SJCRH30 (cell line): ENCODE measurements around the gene NTSR2. TPM values are rescaled to one million over a fixed set of nuclear protein-coding genes. Genes with fewer than 3 reads are reported as not detected.

Experiments used
- DNase-seq, 2 experiments: peaks; one replicate each; pipeline ENCODE4 v3.0.0-alpha.2; 2015 to 2020
- H3K27ac ChIP-seq: fragments of 250-450 bp; sonication (Bioruptor Pico); 2 replicates; pipeline ENCODE4 v1.5.1; 2020; ENCODE audit warnings: mild to moderate bottlenecking, moderate library complexity
- H3K27me3 ChIP-seq: fragments of 250-450 bp; sonication (Bioruptor Pico); 2 replicates; pipeline ENCODE4 v1.5.1; 2020; ENCODE audit warnings: mild to moderate bottlenecking, moderate library complexity
- H3K36me3 ChIP-seq: fragments of 250-450 bp; sonication (Bioruptor Pico); 2 replicates; pipeline ENCODE4 v1.5.1; 2020; ENCODE audit warnings: mild to moderate bottlenecking, moderate library complexity
- H3K4me1 ChIP-seq: fragments of 250-450 bp; sonication (Bioruptor Pico); 2 replicates; pipeline ENCODE4 v1.5.1; 2020; ENCODE audit warnings: mild to moderate bottlenecking, moderate library complexity
- H3K4me3 ChIP-seq: fragments of 250-450 bp; sonication (Bioruptor Pico); 2 replicates; pipeline ENCODE4 v1.5.1; 2020; ENCODE audit warnings: mild to moderate bottlenecking, moderate library complexity
- H3K9me3 ChIP-seq: fragments of 250-450 bp; sonication (Bioruptor Pico); replicated peaks from 2 replicates; pipeline ENCODE4 v1.5.1; 2020; ENCODE audit warnings: mild to moderate bottlenecking, moderate library complexity
- total RNA-seq: library from RNA; depleted of rRNA; stranded (reverse); fragments of >200 nt; shearing (Covaris generic); gene quantifications from 2 replicates; pipeline ENCODE4 v1.2.3, GENCODE V29; 2014

NTSR2 gene
- total RNA-seq, 1 experiment from 2014 or later = not detected

GRCh38 chr2:11688222-11689069 lies 18.5 kb upstream of the NTSR2 start:
- H3K4me3 ChIP-seq = peak overlapping the region; percentile 20

GRCh38 chr2:11687736-11688135 lies 17.7 kb upstream of the NTSR2 start:
- Histone ChIP-seq H3K4me3 (no peak overlapping the region; the same call in 1 of the 2 replicates), H3K27me3 (no peaks in the 10 kb centered on the region), H3K4me1 (peaks cover 4% of the 10 kb centered on the region), H3K36me3 (no peaks in the 10 kb centered on the region), H3K9me3 (no peaks in the 10 kb centered on the region), H3K27ac (no peak overlapping the region)
- DNase-seq = no peak

More at GRCh38 chr2:11688222-11689069, 18.5 kb upstream of the NTSR2 start:
- no peaks in the 10 kb centered on the region for H3K27me3 ChIP-seq
- H3K4me1 ChIP-seq = peaks cover 4% of the 10 kb centered on the region
- H3K27ac ChIP-seq = no peak overlapping the region
- no peaks in the 10 kb centered on the region for H3K9me3 ChIP-seq
- DNase-seq = peak; percentile 83 to 91
- no peaks in the 10 kb centered on the region for H3K36me3 ChIP-seq

DNA sequence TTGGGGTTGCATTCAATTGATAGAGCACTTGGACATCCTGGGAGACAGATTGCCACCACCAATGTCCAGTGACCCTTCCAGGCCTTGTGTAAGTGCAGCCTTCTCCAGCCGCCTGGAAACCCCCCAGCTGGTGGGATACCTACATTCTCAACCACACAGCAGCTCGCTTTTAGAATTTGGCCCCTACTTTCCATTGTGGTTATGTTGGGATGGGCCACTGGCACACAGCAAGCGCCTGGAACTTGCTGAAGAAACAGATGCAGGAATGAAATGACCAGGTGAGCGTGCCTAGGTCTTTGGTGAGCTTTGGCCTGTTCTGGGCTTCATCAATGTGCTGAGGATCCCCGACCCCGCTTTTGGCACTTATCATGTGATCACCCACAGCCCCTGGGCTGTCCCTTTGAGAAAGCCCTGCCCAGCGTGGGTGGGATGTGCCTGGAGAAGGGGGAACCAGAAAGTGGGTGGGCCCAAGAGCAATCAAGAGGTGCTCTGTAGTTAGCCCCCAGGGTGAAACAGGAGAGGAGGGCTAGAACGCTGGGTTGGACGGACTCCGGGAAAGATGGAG lies 16.0 kb upstream of the NTSR2 start:
- Histone ChIP-seq H3K27me3 (no peaks in the 10 kb centered on the region), H3K9me3 (no peaks in the 10 kb centered on the region), H3K36me3 (no peaks in the 10 kb centered on the region), H3K27ac (no peak overlapping the region), H3K4me3 (no peak overlapping the region), H3K4me1 (peaks cover 4% of the 10 kb centered on the region)
- DNase-seq = no peak

DNA sequence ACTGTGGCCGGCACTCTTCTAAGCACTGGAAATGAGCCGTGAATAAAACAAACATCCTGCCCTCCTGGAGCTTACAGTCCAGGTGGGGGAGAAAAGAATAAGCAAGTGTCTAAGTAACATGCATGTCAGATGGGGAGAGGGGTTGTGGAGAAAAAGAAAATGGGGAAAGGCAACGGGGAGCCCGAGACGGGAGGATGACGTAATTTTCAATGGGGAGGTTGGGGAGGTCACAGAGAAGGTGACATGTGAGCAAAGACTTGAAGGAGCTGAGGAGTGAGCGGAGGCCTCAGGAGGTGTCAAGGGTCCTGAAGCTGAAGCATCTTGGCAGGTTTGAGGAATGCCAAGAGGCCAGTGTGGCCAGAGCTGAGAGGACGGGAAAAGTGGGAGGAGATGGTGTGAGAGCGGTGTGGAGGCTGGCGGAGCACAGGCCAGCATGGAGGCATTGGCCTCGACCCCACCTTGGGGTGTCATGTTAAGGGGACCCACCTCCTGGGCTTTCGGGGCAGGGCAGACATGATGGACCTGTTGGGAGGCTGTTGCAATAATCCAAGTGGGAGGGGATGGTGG lies 15.0 kb upstream of the NTSR2 start:
- DNase-seq = no peak
- H3K27me3 ChIP-seq = no peaks in the 10 kb centered on the region
- H3K36me3 ChIP-seq = no peaks in the 10 kb centered on the region
- no peak overlapping the region for H3K27ac ChIP-seq
- no peaks in the 10 kb centered on the region for H3K9me3 ChIP-seq
- no peak overlapping the region for H3K4me3 ChIP-seq
- peaks cover 6% of the 10 kb centered on the region for H3K4me1 ChIP-seq

- DNase-seq = no peak
- no peaks in the 10 kb centered on the region for H3K36me3 ChIP-seq
Observed at GRCh38 chr2:11683966-11684365, 14.0 kb upstream of the NTSR2 start.

GRCh38 chr2:11683476-11683875 lies 13.5 kb upstream of the NTSR2 start:
- no peaks in the 10 kb centered on the region for H3K9me3 ChIP-seq
- peaks cover 4% of the 10 kb centered on the region for H3K27me3 ChIP-seq
- H3K4me3 ChIP-seq = no peak overlapping the region
- no peak overlapping the region for H3K27ac ChIP-seq
- H3K4me1 ChIP-seq = 0 out of 2 replicates have a peak, but pooled peaks cover 2% of the 10 kb centered on the region
- no peaks in the 10 kb centered on the region for H3K36me3 ChIP-seq
- DNase-seq = no peak

More at GRCh38 chr2:11683966-11684365, 14.0 kb upstream of the NTSR2 start:
- Histone ChIP-seq H3K4me1 (peaks cover 6% of the 10 kb centered on the region), H3K27ac (no peak overlapping the region), H3K4me3 (no peak overlapping the region), H3K9me3 (no peaks in the 10 kb centered on the region), H3K27me3 (peaks cover 2% of the 10 kb centered on the region)

- 0 out of 2 replicates have a peak, but pooled peaks cover 2% of the 10 kb centered on the region for H3K4me1 ChIP-seq
- H3K36me3 ChIP-seq = no peaks in the 10 kb centered on the region
- DNase-seq = no peak
- H3K9me3 ChIP-seq = no peaks in the 10 kb centered on the region
- H3K27me3 ChIP-seq = peaks cover 4% of the 10 kb centered on the region
- H3K27ac ChIP-seq = no peak overlapping the region
- H3K4me3 ChIP-seq = no peak overlapping the region
Observed at GRCh38 chr2:11682590-11682915, 12.6 kb upstream of the NTSR2 start.

DNA sequence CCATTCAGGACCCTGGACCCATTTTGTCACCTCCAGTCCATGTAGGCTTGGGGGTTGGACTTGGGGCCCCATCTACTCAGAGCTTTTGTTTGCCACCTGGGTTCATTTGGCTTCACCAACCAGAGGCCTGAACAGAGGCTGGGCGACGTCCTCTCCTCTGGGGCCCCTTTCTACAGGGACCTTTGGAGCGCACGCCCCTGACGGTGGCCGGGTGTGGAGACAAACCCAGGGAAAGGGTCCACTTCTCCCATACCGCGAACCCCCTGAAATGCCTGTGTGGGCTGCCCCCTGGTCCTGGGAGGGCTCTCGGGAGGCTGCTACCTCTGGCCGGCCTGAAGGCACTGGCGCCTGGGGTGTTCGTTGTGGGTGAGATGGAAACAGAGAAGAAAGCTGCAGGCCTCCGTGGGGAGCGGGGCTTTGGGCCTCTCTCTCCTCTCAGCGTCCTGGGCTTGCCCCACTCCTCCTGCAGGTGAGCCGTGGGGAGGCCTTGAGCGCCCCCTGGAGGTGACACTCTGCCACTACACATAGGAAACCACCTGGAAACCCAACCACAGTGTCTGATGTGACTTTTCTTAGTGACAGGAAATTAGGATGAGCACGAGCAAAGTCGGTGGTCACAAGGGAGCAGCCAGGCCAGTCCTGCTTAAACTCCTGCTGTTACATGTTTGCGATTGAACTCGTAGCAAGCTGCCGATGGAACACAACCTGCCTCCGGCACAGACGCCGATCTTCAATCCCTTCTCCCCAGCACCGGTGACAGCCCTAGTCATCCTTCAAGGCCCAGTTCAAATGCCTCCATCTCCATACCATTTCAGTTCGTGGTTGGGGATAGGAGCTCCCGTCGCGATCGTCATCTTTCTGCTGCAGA lies 12.0 kb upstream of the NTSR2 start:
- H3K4me1 ChIP-seq = 0 out of 2 replicates have a peak, but pooled peaks cover 2% of the 10 kb centered on the region
- H3K36me3 ChIP-seq = no peaks in the 10 kb centered on the region
- H3K27ac ChIP-seq = no peak overlapping the region
- H3K4me3 ChIP-seq = no peak overlapping the region
- peak; percentile 55 to 78 for DNase-seq
- H3K9me3 ChIP-seq = no peaks in the 10 kb centered on the region
- H3K27me3 ChIP-seq = peaks cover 4% of the 10 kb centered on the region

GRCh38 chr2:11680901-11681721 lies 11.1 kb upstream of the NTSR2 start:
- peaks cover 4% of the 10 kb centered on the region for H3K27me3 ChIP-seq
- H3K4me3 ChIP-seq = no peak overlapping the region
- DNase-seq = no peak

GRCh38 chr2:11680182-11680900 lies 10.3 kb upstream of the NTSR2 start:
- Histone ChIP-seq H3K9me3 (no peaks in the 10 kb centered on the region), H3K27me3 (peaks cover 4% of the 10 kb centered on the region), H3K4me3 (no peak overlapping the region), H3K36me3 (no peaks in the 10 kb centered on the region), H3K4me1 (0 out of 2 replicates have a peak, but pooled peaks cover 2% of the 10 kb centered on the region), H3K27ac (no peak overlapping the region)
- no peak for DNase-seq

More at GRCh38 chr2:11680901-11681721, 11.1 kb upstream of the NTSR2 start:
- no peaks in the 10 kb centered on the region for H3K36me3 ChIP-seq
- H3K9me3 ChIP-seq = no peaks in the 10 kb centered on the region
- H3K27ac ChIP-seq = no peak overlapping the region
- 0 out of 2 replicates have a peak, but pooled peaks cover 2% of the 10 kb centered on the region for H3K4me1 ChIP-seq

DNA sequence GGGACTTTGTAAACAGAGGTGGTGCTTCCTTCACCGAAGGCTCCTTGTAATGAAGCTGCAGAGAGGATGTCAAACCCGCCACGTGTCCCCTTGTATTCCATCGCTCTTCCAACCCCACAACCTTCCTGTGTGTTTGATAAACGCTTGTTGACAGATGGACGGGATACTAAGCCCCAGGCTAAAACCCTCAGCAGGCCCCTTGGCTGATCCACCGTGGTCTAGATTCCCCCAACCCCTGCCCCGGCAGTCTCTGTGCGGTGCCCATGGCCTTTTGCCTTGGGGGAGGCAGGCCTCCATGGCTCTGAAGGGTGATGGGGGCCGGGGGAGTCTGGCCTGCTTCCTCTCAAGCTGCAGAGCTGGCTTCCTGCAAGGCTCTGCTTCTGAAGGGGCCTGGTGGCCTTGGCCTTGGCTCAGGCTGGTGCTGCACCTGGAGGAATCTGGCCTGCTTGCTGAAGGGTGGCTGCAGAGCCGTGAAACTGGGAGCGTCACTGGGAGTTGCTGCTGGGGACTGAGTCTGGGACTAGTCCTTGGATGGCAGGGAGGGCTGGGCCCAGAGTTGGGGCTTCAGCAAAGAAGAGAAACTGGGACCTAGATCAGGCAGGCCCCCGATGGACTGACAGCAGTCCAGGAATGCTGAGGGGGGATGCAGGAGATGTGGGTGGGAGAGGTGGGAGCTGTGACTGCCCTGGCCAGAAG lies 9.6 kb upstream of the NTSR2 start:
- Histone ChIP-seq H3K36me3 (no peaks in the 10 kb centered on the region), H3K9me3 (no peaks in the 10 kb centered on the region), H3K4me1 (0 out of 2 replicates have a peak, but pooled peaks cover 2% of the 10 kb centered on the region), H3K27ac (no peak overlapping the region), H3K4me3 (no peak overlapping the region), H3K27me3 (peaks cover 4% of the 10 kb centered on the region)
- DNase-seq = no peak

DNA sequence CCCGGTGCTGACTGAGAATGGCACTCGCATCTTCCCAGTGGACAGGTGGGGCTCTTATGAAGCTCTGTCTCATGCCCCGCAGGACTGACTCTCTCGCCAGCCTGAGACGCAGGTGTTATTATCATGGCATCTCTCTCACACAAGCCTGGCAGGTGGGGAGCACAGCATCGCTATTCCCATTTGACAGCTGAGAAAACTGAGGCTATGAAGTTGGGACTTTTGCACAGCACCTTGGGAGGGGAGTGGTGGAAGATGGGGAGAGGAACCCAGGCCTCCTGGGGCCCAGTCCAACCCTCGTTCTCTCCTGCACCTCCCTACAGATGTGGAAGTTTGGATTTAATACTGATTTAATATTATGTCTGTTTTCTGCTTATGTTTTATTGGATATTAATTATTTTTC lies 9.0 kb upstream of the NTSR2 start:
- DNase-seq = no peak
- peaks cover 4% of the 10 kb centered on the region for H3K27me3 ChIP-seq

More for the DNA sequence above, 9.0 kb upstream of the NTSR2 start:
- no peaks in the 10 kb centered on the region for H3K9me3 ChIP-seq
- 0 out of 2 replicates have a peak, but pooled peaks cover 2% of the 10 kb centered on the region for H3K4me1 ChIP-seq
- no peaks in the 10 kb centered on the region for H3K36me3 ChIP-seq
- H3K27ac ChIP-seq = no peak overlapping the region
- no peak overlapping the region for H3K4me3 ChIP-seq
